Keratinocyte (primary cell): ENCODE measurements around the gene PTPRT.

ENCODE experiments used
- EZH2 ChIP-seq: IDR thresholded peaks from one replicate; pipeline ENCODE4 v1.6.1; 2012; ENCODE audit warnings: inconsistent platforms, mild to moderate bottlenecking, low read length, moderate library complexity
- TF ChIP-seq, protein P1 (sequence below), 3 experiments: IDR thresholded peaks in 1 of 3; conservative IDR thresholded peaks in 1 of 3; optimal IDR thresholded peaks in 1 of 3; 2 replicates in 2 of 3; 3 replicates in 1 of 3; pipeline versions ENCODE3 to v1.5.1; 2011; ENCODE audit warnings: low read length in 3 of 3, mild to moderate bottlenecking in 3 of 3, moderate library complexity in 2 of 3, control low read depth in 1 of 3, inconsistent platforms in 1 of 3; ENCODE audit not compliant: insufficient read depth in 2 of 3; ENCODE audit errors: extremely low read depth in 1 of 3

DNA sequence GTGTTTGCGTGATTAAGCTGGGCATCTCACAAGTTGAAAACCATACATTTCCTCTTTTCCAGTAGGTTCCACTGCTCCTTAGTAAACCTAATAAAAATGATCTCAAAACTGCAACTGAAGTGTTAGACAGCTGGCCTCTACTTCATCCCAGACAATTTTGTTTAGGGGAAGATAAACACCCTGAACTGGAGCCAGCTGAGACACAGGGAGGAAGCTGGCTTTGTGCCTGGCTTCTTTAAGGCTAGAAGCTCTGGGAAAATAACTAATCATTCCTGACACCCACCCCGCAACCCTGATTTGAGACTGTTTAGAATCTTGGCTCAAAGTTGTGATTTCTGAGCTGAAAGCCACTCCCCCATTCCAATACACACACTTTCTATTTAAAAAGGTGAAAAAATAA, 11.6 kb downstream of the PTPRT start:
- TF ChIP-seq, protein P1, sequence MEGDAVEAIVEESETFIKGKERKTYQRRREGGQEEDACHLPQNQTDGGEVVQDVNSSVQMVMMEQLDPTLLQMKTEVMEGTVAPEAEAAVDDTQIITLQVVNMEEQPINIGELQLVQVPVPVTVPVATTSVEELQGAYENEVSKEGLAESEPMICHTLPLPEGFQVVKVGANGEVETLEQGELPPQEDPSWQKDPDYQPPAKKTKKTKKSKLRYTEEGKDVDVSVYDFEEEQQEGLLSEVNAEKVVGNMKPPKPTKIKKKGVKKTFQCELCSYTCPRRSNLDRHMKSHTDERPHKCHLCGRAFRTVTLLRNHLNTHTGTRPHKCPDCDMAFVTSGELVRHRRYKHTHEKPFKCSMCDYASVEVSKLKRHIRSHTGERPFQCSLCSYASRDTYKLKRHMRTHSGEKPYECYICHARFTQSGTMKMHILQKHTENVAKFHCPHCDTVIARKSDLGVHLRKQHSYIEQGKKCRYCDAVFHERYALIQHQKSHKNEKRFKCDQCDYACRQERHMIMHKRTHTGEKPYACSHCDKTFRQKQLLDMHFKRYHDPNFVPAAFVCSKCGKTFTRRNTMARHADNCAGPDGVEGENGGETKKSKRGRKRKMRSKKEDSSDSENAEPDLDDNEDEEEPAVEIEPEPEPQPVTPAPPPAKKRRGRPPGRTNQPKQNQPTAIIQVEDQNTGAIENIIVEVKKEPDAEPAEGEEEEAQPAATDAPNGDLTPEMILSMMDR (optimal IDR thresholded peaks at IDR 0.05 in 1 of 3, IDR thresholded peaks at IDR 0.05 in 1 of 3, conservative IDR thresholded peaks at IDR 0.05 in 1 of 3; ENCODE audit: extremely low read depth in 1 of 3, insufficient read depth in 2 of 3, low read length in 3 of 3), result no peak
- no peak for TF ChIP-seq EZH2
